HG02588 (cell line): Measurements from ENCODE around the gene ASTN1.

Experiments
- ATAC-seq: cut with Tn5 transposase; IDR thresholded peaks from one replicate; pipeline ENCODE4 v1.9.1; 2021; ENCODE audit warnings: mild to moderate bottlenecking, moderate library complexity; ENCODE audit not compliant: unreplicated experiment

Gene ASTN1

GRCh38 chr1:177045151-177045550 is 119.4 kb downstream of the ASTN1 start:
- ATAC-seq = no peak

DNA sequence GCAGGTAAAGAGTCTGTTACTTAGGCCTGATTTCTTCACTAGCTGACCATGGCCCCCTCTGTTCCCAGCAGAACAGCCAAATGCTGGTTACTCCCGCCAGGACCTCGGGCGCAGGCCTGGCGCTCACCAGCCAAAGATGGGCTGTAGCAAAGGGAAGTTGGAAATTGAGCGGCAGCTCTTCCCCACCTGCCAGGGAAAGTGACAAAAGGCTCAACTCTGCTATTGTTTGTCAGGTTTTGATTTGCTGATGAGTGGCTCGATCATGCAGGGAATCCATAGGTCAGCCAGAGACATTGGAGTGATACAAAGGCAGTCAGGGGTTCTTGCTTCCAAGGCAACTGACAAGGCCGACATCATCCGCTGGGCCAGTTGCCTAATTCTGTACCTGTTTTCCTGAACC is 120.1 kb downstream of the ASTN1 start:
- ATAC-seq = no peak

- ATAC-seq = no peak
Observed at GRCh38 chr1:177043597-177043996, 120.9 kb downstream of the ASTN1 start.

DNA sequence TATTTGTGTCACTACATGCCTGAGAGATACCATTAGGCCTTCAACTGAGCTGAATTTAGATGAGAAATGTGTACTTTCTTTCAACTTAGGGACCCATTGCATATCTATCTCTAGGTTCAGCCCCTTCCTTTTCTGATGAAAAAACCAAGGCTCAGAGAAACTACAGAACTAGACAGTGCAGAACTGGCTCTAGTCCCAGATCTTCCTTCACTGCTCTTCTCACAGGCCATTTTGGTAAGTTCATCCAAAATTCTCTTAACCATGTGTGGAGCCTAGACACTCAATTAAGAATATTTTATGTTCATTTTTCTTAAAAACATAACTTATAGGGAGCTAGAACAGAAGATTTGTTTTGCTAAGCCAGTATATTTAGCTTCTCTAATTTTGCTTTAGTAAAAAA is 128.9 kb downstream of the ASTN1 start:
- ATAC-seq = no peak

DNA sequence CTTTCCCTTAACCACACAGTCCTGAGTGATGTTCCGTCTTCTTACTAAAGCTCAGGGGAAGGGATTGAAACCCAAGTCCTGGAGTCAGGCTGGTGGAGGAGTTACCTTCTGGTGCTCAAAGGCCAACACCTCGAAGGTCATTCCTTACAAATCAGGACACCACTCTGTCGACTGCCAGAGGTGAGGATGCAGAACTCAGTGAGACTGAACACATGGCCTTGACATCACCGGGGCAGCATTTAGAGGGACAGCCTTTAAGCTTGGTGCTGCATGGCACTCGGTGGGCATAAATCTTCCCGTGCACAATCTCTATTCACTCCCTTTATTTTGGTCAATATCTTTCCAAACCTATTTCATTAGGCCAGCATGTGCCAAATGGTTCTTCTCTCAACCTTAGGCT is 130.9 kb downstream of the ASTN1 start:
- no peak for ATAC-seq

- ATAC-seq = no peak
Observed at GRCh38 chr1:177032434-177032833, 132.1 kb downstream of the ASTN1 start.

- ATAC-seq = no peak
Observed at GRCh38 chr1:177024623-177025022, 139.9 kb downstream of the ASTN1 start.

- ATAC-seq = no peak
Observed at GRCh38 chr1:177023726-177024125, 140.8 kb downstream of the ASTN1 start.

- ATAC-seq = no peak
Observed at GRCh38 chr1:177023249-177023648, 141.3 kb downstream of the ASTN1 start.

DNA sequence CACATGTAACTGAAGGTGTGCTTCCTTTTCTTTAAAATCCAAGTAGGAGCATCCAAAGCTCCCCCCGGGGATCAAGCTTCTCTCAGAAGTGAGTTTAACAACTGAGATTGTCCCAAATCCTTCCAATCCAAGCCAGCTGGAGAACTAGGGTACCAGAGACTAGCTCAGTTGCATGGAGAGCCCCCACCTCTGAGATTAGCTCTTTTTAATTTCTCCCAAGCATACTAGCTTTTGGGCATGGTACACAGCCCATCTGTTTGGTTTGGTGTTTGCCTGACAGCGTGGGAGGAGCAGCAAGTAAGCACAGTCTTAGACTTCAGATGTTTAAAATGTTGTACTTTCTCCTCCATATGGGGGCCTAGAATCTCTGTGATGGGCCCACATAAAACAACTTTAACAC is 142.8 kb downstream of the ASTN1 start:
- ATAC-seq = no peak

DNA sequence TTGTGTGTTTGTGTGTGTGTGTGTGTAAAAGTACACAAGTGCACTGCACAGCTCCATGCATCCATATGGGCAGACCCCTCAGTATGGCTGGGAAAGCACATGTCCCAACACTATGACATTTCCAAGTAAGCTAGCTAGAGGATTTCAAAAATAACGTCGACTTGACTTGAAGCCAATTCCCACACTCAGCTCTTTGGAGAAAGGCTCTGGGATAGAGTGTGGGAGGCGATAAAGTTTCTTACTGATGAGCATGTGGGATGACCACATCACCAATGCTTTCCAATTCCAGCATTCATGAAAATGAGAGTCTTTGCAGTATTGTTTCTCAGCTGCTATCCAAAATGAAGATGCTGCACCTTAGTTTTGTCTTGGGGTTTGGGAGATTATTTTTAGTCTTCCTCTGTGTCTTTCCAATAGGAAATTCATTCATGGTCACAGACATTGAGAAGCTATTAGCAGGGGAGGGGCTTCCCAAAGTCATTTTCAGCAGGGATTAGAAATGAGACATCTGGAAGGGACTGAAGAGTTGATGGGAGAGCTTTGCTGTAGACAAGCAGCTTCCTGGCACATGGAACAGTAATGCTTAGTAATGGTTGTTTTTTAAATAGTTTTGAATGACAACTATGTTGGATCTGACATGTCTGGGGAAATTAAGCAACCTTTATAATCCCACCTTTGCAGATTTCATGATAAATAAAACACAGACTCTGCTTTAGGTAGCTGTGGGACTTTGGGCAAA is 143.5 kb downstream of the ASTN1 start:
- ATAC-seq = no peak

GRCh38 chr1:177017287-177017852 is 147.1 kb downstream of the ASTN1 start:
- ATAC-seq = no peak

DNA sequence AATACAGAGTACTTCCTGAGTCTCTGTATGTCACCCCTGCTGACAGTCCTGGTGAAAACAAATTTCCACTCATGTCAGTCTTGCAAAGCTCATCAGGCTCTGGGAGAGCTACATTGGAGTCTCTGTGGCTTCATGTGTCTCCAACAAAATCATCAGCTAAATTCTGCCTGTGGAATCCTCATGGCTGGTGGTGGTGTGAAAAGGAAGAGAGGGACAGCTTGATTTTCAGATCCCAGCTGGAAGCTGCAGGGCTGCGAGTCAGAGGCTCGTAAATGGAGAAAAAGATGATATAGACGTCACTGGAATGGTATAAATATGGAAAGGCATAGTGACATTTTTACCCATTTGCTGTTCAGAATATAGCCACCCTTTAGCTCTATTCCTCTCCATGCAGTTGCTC is 150.2 kb downstream of the ASTN1 start:
- no peak for ATAC-seq

GRCh38 chr1:177012342-177012925 is 152.1 kb downstream of the ASTN1 start:
- no peak for ATAC-seq

DNA sequence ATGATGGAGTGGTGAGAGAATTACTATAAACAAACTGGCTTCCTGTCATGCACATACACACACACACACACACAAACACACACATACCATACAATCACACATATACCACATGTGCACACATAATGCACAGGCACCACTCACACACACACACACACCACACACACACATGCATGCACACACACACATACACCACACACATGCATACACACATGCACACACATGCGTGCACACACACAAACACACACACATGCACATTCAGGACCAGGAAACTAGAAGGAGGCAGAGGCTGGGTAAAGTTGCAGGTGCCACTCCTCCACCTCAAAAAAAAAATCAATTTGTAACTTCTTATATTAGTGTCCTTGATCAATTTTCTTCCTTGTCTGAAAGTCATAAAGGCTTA is 153.0 kb downstream of the ASTN1 start:
- ATAC-seq = no peak

DNA sequence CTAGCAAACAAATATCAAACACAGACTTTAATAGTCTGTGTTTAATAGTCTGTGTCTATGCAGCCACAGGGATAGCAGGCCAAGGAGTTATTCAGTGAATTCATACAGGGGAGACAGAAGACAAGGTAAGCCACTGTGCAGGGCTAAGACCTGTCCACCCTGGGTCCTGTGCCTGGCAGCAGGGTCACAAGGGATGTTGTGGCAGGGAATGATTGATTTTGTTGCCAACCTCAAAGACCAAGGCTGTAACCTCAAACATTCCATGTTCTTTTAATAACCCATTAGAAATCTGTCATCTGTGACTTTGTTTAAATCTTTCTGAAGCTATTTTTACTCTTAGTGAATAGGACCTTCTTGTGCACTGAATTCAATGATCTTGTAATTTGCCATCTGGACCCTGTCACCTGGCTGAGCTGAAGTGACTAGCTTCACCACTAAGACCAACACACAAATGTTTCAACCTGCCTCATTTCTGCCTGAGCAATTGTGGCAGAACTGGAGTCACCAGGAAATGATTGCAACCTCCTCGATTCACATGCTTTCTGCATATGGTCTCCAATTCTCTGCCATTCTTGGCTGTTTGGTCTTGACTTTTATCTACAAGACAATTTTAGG is 154.2 kb downstream of the ASTN1 start:
- ATAC-seq = no peak

GRCh38 chr1:177008653-177009052 is 155.9 kb downstream of the ASTN1 start:
- ATAC-seq = no peak

- no peak for ATAC-seq
Observed at GRCh38 chr1:177007437-177008161, 156.9 kb downstream of the ASTN1 start.

- ATAC-seq = no peak
Observed at GRCh38 chr1:177002891-177003290, 161.6 kb downstream of the ASTN1 start.

- ATAC-seq = no peak
Observed at GRCh38 chr1:177001556-177001955, 163.0 kb downstream of the ASTN1 start.

- no peak for ATAC-seq
Observed at GRCh38 chr1:176998183-176998795, 166.2 kb downstream of the ASTN1 start.
